ENCODE results near the gene TMEM69.
"Not testable (repeated sequence)": the region's sequence is repeated elsewhere in the genome, so short reads cannot be mapped to it uniquely, and the experiment has no call there.

The TMEM69 gene, protein sequence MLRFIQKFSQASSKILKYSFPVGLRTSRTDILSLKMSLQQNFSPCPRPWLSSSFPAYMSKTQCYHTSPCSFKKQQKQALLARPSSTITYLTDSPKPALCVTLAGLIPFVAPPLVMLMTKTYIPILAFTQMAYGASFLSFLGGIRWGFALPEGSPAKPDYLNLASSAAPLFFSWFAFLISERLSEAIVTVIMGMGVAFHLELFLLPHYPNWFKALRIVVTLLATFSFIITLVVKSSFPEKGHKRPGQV

DNA sequence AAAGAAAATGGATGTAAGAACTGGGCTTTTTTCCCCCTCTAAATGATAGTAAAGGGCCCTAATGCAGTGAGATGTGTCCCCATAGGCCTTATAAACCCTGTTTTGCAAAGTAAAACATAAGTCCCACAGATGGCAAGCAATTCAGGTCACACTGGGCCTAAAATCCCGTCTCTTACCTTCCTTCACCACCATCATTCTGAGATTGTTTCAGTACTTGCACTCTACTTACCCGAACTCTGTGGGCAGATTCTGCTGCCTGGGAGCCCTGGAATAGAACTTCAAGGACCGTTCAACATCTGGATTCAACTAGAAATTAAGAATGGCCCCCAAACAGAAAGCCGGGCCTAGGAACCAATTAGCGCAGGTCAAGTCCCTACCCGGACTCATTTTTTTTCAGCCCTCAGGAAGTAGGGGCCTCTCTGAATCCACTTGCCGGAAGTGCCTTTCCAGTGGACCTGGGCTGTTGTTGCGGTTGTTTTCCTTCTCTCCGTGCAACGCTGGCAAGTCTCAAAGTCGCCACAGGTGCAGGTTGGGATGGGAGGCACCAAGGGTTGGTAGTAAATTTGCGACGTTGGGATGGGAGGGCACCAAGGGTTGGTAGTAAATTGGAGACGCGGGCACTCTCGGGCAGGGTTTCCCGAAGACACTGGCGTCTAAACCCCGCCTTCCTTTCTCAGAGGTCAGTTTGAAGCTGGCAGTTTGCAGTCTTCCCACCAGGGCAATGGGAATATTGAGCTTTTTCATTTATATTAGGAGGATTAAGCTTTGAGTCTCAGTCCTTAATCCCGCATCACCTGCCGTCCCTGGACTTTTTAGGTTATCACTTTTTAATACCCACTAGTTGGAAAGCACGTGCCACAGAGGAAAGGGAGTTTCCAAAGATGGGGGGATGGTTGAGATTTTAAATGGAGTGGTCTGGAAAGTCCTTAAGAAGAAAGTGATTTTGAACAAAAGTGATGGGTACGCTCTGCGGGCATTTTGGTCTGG, at the start of gene TMEM69:
Gene TMEM69 (plus strand): TSS at position 428 of the 987 bp plus-strand sequence. CDS start 2,888 bp downstream, outside the sequence.
- peak; percentile 88 to 89 for DNase-seq

DNA sequence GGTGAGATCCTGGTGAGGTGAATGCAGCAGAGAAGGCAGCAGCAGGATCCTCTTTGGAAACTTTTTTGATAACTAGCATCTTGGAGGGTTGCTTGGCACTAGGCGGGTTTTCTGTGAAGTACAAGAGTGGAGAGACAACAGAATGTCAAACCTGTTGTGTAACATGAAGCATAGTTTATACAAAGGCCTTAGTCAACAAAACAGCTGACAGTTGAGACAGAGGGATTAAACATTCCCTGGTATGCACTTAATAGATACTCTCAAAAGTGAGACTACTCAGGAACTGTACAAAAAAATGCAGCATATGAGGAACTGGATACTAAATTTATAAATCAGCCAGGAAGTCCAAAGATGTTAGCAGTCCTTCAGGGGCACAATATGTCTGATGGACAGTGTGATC, 47.7 kb upstream of the TMEM69 start:
- no peak for DNase-seq

DNA sequence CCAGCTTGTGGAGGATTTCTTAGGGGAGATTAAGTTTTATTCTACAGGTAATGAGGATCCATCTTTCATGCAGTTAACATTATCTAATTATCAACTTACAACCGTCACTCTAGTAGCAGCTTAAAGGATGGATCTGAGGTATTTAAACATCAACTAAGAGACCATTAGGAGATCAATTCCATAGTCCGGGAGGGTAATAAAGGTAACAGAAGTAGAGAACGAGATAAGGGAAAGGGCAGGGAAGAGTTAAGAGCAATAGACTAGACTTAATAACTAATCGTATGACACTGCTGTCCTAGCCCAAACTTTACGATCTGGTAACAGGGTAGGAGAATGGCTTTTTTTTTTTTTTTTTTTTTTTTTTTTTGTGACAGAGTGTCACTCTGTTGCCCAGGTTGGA, 44.7 kb upstream of the TMEM69 start:
- no peak for DNase-seq

DNA sequence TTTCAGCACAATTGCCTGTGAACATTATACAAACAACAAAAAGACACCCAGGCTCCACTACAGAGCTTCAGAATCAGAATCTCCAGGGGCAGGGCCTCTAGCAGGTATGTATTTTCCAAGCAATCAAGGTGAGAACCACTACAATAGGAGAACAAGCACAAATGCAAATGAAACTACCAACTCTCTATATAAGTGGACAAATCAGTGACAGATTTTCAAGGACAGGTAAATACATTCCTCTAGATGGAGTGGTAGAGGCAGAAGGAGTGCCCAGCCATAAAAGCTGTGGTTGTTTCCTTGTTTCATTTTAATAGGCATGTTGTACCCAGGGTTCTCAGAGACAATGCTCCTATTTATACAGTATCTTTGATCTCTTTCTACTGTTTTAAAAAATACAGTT, 44.0 kb upstream of the TMEM69 start:
- DNase-seq = no peak

DNA sequence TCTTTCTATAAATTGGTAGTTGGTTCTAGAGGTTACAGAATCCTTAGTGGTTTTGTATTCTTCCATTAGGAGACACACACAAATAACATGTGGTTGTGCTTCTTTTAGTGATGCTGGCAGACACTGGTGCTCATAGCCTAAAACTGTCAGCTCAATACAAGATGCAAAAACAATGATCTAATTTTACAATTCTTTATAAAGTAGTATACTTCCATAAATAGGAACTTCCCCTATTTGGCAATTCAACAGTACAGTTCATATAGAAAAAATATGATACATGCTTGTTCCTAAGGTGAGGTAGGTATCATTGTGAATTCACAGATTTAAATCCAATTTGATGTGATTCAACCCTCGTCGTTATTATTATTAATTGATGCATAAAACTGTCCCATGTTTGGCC, 43.3 kb upstream of the TMEM69 start:
- DNase-seq = no peak

DNA sequence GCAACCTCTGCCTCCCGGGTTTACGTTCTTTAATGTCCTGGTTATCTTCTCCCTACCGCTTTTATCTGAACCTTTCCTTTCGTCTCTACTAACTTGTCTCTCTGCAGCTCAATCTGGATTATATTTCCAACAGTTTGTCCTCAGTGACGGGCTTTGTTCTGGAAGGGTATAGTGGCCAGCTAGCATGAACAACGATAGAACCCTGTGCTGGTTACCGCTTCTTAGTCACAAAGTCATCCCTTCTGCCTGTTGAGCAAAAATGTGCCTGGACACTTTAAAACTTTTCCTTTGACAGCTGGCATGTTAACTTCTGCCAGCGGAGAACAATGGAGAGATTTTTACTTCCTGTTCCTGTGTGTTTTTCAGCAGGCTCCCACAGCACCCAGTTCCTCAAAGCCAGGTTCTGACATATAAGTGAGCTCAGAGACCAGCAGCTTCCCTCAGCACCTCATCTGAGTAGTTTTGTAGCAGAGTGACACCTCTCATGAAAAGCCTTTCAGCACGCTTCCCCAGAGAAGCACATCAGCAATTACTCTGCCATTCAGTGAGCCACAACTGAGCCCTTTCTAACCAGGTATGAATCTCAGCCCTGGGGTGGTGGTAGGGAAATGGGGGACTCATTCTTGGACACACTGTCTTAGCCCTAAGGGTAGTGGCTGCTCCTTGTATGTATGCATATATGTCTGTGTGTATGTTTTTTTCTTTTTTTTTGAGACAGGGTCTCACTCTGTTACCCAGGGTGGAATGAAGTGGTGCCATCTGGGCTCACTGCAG, 40.5 kb upstream of the TMEM69 start:
- DNase-seq = no peak

DNA sequence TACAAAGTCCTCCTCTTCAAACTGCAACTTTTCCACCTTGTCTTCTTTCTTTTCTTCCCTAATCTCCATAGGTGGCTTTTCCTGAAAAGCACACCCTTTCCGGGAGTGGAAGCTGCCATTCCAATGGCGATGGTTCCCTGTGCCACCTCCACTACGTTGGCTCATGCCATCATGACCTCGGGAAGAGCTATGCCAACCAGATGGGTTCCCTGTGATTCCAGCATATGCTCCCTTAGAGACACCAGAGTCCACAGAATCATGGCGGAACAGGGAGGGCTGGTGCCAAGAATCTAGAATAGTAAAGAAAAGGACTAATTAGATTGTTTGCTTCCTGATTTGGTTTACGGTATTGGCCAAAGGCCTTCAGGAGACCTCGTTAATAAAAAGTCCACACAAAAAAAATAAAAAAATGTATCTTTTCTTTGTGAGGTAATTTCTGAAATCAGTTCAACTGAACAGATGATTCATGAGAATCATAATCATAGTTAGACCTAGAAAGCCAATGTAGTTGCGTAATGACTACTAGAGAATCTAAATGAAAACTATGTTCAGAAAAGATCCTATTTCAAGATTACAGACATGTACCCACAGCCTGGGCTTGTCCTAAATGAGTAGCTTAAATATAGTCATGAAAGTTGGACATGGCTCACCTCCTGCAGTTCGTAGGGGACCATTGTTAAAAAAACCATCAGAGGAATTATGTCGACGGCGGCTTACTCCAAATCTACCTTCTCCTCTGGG, 33.3 kb upstream of the TMEM69 start:
- peak in 1 of 2 experiments; percentile 31 for DNase-seq

DNA sequence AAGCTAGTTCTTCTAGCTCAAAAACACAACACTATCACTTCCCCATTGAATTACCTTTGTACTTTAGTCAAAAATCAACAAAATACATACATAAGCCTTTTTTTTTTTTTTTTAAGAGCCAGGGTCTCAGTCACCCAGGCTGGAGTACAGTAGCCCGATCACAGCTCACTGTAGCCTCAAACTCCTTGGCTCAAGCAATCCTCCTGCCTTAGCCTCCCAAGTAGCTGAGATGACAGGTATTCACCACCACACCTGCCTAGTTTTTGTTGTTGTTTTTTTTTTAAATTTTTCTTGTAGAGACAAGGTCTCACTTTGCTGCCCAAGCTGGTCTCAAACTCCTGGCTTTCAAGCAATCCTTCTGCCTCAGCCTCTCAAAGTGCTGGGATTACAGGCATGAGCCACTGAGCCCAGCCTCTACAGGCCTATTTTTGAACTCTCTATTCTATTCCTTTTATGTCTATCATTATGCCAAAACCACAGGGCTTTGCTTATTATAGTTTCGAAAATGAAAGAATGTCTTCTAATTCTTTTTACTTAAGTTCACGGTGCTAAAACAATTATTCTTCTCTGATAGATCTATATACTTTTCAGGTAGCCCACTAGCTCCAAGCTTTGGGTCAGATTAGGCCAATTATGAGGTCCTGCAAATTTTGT, 31.3 kb upstream of the TMEM69 start:
- DNase-seq = no peak

DNA sequence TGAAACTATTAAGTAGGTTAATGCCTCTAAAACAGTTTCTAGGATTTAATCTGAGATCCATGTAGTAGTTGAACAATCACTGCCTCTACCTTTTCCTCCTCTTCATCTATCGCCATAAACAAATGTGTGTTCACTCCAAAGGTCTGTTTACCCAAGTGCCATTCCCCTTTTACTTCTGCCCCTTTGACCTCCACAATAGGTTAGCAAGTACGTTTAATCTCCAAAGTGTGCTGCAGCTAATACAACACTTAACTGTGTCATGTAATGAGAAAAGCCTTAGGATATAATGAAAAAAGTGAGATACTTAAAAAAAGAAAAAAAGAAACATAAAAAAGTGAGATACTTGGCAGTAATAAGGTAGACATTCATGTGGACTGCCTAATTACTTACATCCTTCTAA, 29.8 kb upstream of the TMEM69 start:
- DNase-seq = no peak

DNA sequence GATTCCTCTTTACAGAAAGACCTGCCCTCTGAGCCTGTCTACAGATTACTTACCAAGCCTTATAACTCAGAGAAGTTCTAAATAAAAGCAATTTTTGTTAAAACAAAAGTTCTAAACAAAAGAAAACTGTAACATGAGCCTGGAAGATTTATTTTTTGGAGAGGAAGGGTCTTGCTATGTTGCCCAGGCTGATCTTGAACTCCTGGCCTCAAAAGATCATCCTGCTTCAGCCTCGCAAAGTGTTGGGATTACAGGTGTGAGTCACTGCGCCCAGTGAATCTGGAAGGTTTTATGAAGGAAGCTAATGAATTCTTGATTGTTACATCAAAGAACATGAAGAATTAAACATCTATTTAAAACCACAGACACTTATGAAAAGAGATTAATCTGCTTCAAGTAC, 28.8 kb upstream of the TMEM69 start:
- no peak for DNase-seq

DNA sequence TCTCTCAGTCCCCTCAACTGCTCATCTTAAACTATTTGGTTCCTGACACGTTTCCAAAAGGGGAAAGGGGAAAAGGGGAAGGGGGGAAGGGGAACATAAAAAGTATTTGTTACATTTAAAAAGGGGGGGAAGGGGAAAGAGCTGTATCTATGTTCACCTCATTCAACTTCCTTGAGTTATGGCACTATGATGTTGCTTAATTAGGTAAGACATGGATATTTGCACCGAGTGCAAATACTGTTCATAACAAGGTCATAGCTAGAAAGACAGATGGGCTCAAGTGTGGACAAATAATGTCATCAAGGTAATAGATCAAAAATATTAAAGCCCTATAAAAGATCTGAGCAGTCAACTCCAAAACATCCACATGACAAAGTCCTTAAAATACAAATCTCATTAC, 27.6 kb upstream of the TMEM69 start:
- DNase-seq = no peak

DNA sequence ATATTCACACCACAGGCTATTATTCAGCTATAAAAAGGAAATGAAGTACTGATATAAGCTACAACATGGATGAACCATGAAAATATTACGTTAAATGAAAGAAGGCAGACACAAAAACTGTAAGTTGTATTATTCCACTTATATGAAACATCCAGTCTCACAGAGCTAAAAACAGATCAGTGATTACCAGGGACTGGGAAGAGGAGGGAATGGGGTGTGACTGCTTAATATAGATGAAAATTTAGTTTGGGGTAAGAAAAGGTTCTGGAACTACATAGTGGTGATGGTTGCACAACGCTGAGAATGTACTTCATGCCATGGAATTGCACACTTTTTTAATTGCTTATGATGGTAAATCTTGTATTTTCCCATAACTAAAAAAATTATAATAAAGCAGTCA, 21.1 kb upstream of the TMEM69 start:
- DNase-seq = no peak

DNA sequence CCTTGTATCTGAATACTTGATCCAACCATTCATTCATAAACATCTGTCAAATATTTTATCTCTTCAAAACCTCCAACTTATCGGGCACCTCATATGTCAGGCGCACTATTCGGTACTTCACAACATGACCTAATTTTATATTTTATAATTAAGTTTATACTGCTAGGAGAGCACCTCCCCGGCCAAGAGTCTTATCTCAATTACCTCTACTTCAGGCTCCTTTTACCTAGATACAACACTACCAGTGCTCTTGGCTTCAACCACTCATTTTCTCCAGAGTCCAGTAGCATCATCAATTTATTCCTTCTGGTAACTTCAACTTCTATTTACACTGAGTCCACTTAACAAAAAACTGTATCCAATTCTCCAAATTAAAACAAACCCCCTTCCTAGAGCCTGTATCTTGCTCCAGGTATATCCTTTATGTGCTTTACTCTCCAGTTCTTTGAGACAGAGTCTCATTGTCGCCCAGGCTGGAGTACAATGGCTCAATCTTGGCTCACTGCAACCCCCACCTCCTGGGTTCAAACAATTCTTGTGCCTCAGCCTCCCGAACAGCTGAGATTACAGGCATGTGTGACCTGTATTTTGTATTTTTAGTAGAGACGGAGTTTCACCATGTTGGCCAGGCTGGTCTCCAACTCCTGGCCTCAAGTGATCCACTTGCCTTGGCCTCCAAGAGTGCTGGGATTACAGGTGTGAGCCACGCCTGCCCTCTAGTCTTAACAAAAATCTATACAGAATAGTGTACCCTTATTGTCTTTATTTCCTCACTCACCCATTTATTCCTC, 20.5 kb upstream of the TMEM69 start:
- no peak for DNase-seq

DNA sequence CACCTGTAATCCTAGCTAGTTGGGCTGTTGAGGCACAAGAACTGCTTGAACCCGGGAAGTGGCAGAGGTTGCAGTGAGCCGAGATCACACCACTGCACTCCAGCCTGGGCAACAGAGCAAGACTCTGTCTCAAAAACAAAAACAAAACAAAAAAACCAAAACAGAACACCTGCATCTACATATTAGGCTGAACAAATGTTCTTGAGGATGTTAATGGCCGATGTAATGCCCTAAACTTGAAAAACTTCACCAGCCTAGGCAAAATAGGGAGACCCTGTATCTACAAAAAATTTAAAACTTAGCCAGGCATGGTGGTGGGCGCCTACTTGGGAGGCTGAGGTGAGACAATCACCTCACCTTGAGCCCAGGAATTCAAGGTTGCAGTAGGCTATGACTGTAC, 19.5 kb upstream of the TMEM69 start:
- no peak for DNase-seq

DNA sequence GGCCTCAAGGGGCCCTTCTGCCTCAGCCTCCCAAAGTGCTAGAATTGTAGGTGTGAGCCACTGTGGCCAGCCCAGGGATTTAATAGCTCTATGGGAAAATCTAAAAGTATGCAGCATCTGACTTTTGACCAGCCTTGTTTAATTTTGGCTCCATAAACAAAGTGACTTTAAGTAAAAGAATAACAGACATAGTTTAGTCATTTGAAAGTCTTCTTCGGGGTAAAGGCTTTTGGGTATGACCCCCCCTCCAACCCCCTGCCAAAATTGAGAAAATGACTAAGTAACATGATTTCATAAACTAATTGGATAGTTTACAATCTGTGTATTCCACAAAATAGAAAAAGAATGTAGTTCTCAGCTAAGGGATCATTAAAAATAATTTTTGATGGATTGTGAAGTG, 18.6 kb upstream of the TMEM69 start:
- DNase-seq = no peak

DNA sequence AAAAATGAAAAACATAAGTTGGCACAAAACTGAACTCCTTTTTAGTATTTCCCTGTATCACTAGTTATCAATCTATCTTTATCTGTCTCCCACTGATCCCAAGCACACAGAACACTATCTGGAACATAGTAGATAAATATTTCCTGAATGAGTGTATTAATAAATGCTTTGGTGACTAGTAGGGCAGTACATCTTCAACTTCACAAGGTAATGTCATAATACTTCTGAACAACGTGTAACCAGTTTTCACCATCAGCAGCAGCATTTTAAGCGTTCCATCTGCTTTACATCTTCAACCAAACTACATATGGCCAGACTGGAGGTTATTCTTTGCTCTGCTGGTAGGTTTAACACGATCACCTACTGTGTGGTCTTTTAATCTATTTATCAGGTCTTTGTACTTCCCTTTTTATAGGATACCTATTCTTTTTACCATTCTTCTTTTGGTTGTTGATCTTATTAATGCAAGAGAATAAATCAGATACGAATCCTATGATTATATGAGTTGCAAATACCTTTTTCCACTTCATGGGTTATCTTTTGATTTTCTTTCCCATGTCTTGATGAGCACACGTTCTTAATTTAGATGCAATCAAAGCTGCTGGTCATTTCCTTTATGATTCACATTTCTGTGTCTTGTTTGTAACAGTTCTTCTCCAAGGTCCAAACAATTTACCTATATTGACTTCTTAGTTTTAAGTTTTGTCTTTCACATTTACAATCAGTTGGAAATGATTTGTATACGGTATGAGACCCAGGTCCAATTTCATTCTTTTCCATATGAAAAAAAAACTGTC, 17.9 kb upstream of the TMEM69 start:
- no peak for DNase-seq

DNA sequence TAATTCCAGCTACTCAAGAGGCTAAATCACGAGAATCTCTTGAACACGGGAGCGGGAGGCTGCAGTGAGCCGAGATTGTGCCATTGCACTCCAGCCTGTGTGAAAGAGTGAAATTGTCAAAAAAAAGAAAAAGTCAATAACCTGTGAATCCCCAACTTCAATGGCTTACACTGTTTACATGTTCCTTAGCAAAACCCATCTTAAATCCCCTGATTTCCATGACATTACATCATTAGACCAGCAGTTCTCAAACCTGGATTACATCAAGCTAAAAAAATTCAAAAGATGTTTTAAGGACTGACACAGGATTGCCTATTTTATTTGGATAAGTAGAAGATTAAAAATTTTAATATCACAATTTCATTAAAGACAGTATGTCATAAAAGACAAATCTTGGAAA, 14.0 kb upstream of the TMEM69 start:
- no peak for DNase-seq

DNA sequence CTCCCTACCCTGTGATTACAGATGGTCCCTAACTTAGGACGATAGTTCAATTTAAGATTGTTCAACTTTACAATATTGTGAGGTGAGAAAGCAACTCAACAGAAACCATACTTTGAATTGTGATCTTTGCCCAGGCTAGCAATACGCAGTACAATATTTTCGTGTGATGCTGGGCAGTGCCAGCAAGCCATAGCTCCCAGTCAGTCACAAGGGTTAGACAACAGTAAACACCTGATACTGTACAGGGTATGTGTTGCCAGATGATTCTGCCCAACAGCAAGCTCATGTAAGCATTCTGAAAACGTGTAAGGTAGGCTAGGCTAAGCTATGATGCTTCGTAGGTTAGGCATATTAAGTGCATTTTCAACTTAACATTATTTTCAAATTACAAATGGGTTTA, 13.5 kb upstream of the TMEM69 start:
- DNase-seq = no peak

DNA sequence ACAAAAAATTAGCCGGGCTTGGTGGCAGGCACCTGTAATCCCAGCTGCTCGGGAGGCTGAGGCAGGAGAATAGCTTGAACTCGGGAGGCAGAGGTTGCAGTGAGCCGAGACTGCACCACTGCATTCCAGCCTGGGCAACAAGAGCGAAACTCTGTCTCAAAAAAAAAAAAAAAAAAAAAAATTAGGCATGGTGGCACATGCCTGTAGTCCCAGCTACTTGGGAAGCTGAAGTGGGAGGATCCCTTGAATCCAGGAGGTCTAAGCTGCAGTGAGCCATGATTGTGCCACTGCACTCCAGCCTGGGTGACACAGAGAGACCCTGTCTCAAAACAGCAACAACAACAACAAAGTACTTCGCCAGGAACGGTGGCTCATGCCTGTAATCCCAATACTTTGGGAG, 11.4 kb upstream of the TMEM69 start:
- not testable (repeated sequence) for DNase-seq

DNA sequence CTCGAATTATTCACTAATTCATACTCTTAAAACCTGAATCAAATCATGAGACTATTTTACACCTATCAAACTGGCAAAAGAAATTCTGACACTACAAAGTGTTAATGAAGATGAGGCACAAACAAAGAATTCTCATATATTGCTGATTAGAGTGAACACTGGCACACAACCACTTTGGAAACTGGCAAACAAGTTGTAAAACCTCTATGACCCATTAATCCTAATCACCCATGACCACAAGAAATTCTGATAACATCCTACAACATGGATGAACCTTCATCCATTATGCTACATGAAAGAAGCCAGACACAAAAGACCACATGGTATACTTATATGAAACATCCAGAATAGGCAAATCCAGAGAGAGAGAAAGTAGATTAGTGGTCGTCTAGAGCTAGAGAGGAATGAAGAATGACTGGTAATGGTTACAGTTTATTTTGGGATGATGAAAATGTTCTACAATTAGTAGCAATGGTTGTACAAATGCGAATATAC, 10.2 kb upstream of the TMEM69 start:
- no peak for DNase-seq
